Measurements from ENCODE around the gene CDH4. TPM values are rescaled to one million over a fixed set of nuclear protein-coding genes. Genes with fewer than 3 reads are reported as not detected.

Gene CDH4
- polyA plus RNA-seq, 5 donors = 3.6 to 8.1 (median 4.7) TPM

- no peak for DNase-seq
Measured at GRCh38 chr20:61909028-61909427, 657.0 kb downstream of the CDH4 start.

DNA sequence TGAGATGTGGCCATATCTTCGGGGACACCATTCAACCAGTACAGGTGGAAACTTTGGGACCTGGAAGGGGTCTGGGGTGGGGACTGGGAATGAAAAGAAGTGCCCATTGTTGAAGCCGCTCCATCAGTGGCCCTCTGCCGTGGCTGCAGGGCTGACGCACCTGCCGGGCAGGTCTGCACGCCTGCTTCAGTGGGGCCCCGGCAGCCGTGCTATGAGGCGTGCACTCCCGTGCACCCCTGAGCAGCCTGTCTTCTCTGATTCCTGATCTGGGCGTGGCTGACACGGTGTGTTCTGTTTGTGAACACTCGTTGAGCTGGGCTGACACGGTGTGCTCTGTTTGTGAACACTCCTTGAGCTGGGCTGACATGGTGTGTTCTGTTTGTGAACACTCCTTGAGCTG is 657.8 kb downstream of the CDH4 start:
- no peak for DNase-seq

GRCh38 chr20:61911824-61912223 is 659.8 kb downstream of the CDH4 start:
- no peak for DNase-seq

GRCh38 chr20:61912665-61913422 is 660.8 kb downstream of the CDH4 start:
- no peak for DNase-seq

GRCh38 chr20:61913423-61914225 is 661.6 kb downstream of the CDH4 start:
- no peak for DNase-seq

GRCh38 chr20:61915101-61915500 is 663.0 kb downstream of the CDH4 start:
- DNase-seq = no peak

DNA sequence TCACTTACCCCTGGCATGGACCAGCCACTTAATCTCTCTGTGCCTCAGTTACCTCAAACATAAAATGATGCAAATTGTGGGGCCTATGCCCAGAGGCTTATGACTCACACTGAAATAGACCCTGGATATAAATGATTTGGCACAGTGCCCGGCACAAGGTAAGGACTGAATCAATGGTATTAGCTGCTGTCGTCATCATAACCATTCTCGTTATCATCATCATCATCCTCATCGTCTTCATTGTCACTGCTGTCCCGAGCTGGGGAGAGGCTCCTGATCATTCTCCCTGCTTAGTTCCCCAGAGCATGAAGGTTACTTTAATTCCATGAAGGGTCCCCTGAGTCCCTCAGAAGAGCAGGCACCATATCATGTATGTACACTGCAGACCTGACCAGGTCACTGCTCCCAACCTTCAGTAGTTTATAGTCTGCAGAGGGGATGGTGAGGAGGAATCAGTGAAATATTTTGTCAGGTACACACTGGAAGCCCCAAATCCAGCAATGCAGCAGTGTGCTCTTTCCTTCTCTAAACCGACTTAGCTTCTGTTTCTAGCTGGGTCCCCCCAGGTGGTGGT is 664.3 kb downstream of the CDH4 start:
- DNase-seq = no peak

DNA sequence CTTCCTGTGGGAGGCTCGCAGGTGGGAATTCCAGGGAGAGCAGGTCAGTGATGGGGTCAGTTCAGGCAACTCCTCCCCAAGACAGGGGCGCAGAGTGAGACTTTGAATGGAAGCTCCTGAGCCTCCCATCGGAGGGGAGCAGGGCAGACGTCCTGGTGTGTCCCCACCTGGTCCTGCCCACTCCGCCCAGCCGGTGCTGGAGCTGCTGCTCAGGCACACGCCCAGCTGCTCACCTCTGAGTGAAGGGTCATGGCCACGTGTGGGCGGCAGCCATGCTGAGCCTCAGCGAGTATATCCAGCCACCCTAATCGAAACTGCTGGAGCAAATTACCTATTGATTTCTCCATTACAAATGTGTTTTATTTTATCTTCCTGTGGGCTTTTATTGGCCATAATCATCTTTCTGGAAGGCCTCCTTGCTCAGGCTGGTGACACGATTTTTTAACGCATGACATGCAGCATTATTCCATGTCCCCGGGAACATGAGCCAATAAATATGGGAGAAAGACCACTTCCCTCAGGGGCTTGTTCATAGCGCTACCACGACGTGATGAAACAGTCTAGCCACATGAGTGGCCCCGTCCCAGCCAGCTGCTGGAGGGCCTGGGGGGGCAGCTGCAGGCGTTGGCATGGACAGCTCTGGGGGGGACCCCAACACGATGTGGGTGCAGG is 665.5 kb downstream of the CDH4 start:
- no peak for DNase-seq

DNA sequence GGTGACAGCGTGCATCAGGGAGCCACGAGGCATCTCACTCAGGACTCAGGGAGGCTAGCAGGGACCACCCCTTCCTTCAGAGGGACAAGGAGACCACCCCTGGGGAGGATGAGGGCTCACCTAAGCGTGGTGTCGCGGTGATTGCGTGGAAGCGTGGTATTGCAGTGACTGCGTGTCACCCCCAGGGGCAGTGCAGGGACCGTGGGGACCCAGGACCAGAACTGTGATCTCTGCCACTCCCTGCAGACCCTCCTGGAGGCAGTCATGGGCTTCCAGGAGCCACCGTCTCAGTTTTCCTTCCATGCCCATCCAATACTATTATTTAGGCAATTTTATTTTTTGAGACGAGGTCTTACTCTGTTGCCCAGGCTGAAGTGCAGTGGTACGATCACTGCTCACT is 666.5 kb downstream of the CDH4 start:
- no peak for DNase-seq

- no peak for DNase-seq
Measured at GRCh38 chr20:61919239-61919638, 667.2 kb downstream of the CDH4 start.

DNA sequence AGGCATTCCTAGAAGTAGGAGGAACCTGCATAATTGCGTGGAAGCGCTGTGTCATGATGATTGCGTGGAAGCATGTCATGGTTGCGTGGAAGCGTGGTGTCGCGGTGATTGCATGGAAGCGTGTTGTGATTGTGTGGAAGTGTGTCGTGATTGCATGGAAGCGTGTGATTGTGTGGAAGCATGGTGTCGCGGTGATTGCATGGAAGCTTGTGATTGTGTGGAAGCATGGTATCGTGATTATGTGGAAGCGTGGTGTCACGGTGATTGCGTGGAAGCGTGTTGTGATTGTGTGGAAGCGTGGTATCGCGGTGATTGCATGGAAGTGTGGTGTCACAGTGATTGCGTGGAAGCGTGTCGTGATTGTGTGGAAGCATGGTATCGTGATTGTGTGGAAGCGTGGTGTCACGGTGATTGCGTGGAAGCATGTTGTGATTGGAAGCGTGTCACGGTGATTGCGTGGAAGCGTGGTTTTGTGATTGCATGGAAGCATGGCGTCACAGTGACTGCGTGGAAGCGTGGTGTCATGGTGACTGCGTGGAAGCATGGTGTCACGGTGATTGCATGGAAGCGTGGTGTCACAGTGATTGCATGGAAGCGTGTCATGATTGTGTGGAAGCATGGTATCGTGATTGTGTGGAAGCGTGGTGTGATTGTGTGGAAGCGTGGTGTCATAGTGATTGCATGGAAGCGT is 667.8 kb downstream of the CDH4 start:
- DNase-seq = no peak

DNA sequence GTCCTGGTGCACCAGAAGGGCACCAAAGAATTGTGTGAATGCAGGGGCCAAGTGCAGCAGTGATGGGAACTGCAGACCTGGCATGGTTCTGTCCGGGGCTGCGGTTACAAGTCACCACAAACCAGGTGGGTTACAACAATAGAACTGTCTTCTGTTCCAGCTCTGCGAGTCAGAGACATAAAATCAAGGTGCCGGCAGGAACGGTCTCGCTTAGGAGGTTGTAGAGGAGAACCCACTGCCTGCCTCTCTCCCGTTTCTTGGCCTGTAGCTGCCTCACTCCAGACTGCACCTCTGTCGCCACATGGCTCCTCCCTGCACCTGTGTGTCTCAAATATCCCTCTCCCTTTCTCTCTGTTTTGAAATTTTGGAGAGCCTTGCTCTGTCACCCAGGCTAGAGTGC is 670.4 kb downstream of the CDH4 start:
- DNase-seq = no peak

- DNase-seq = no peak
Measured at GRCh38 chr20:61922936-61923335, 670.9 kb downstream of the CDH4 start.

- no peak for DNase-seq
Measured at GRCh38 chr20:61923371-61924166, 671.5 kb downstream of the CDH4 start.

- no peak for DNase-seq
Measured at GRCh38 chr20:61924211-61924857, 672.3 kb downstream of the CDH4 start.

GRCh38 chr20:61924858-61925554 is 672.9 kb downstream of the CDH4 start:
- DNase-seq = no peak

- DNase-seq = no peak
Measured at GRCh38 chr20:61925555-61926252, 673.6 kb downstream of the CDH4 start.

DNA sequence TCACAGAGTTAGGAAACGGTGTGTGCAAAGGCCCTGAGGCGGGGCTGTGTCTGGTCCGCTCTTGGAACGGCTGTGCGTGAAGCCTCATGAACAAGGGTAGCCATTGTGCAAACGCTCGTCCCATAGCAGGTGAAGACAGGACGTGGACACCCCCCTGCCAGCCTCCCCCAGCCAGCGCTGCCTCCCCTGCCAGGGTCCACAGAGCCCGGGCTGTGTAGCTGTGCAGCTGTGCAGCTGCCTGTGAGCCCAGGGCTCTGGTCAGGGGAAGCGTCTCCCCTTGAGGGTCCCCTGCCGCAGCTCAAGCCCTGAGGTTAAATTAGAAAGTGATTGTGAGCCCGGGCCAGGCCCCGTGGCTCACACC is 674.2 kb downstream of the CDH4 start:
- DNase-seq = no peak

GRCh38 chr20:61926796-61927192 is 674.7 kb downstream of the CDH4 start:
- no peak for DNase-seq
